ENCODE measurements around the gene ABCB11. TPM values are rescaled to one million over a fixed set of nuclear protein-coding genes. Genes with fewer than 3 reads are reported as not detected.
A peak's percentile ranks its signal among the peaks of the same experiment; 100 is the strongest.

ABCB11 gene
- total and polyA plus RNA-seq, 9 of the 15 experiments (the other 6 are each of a cell fraction or from before 2014, with no cell fraction given): 0.04 to 0.51 (median 0.10) TPM; not detected in 1

DNA sequence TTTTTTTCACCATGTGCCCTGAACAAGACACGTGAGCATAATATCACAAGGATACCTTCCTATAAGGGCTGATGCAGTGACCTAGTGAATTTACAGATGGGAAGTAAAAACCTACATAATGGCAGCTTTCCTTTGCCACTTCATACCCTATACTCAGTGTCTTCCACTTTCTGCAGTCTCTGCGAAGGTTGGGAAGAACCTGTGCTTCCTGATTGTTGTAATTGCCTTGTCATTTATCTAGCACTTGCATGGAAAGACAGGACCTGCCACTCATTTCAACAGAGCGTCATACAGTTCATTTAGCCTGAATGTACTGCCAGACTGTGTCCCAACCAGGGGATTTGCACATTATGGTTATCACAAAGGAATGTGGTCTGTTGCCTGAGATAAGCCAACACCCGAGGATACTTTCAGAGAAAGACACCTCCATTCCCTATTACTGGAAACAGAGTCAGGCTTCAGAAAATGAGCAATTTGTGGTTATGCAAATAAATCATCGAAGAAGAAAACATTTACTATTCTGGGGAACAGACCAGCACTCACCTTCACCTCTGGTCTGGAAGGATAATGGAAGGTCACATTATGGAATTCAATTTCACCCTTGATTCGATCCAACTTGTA lies 55.0 kb downstream of the ABCB11 start (continued):
- TF ChIP-seq, protein P1, sequence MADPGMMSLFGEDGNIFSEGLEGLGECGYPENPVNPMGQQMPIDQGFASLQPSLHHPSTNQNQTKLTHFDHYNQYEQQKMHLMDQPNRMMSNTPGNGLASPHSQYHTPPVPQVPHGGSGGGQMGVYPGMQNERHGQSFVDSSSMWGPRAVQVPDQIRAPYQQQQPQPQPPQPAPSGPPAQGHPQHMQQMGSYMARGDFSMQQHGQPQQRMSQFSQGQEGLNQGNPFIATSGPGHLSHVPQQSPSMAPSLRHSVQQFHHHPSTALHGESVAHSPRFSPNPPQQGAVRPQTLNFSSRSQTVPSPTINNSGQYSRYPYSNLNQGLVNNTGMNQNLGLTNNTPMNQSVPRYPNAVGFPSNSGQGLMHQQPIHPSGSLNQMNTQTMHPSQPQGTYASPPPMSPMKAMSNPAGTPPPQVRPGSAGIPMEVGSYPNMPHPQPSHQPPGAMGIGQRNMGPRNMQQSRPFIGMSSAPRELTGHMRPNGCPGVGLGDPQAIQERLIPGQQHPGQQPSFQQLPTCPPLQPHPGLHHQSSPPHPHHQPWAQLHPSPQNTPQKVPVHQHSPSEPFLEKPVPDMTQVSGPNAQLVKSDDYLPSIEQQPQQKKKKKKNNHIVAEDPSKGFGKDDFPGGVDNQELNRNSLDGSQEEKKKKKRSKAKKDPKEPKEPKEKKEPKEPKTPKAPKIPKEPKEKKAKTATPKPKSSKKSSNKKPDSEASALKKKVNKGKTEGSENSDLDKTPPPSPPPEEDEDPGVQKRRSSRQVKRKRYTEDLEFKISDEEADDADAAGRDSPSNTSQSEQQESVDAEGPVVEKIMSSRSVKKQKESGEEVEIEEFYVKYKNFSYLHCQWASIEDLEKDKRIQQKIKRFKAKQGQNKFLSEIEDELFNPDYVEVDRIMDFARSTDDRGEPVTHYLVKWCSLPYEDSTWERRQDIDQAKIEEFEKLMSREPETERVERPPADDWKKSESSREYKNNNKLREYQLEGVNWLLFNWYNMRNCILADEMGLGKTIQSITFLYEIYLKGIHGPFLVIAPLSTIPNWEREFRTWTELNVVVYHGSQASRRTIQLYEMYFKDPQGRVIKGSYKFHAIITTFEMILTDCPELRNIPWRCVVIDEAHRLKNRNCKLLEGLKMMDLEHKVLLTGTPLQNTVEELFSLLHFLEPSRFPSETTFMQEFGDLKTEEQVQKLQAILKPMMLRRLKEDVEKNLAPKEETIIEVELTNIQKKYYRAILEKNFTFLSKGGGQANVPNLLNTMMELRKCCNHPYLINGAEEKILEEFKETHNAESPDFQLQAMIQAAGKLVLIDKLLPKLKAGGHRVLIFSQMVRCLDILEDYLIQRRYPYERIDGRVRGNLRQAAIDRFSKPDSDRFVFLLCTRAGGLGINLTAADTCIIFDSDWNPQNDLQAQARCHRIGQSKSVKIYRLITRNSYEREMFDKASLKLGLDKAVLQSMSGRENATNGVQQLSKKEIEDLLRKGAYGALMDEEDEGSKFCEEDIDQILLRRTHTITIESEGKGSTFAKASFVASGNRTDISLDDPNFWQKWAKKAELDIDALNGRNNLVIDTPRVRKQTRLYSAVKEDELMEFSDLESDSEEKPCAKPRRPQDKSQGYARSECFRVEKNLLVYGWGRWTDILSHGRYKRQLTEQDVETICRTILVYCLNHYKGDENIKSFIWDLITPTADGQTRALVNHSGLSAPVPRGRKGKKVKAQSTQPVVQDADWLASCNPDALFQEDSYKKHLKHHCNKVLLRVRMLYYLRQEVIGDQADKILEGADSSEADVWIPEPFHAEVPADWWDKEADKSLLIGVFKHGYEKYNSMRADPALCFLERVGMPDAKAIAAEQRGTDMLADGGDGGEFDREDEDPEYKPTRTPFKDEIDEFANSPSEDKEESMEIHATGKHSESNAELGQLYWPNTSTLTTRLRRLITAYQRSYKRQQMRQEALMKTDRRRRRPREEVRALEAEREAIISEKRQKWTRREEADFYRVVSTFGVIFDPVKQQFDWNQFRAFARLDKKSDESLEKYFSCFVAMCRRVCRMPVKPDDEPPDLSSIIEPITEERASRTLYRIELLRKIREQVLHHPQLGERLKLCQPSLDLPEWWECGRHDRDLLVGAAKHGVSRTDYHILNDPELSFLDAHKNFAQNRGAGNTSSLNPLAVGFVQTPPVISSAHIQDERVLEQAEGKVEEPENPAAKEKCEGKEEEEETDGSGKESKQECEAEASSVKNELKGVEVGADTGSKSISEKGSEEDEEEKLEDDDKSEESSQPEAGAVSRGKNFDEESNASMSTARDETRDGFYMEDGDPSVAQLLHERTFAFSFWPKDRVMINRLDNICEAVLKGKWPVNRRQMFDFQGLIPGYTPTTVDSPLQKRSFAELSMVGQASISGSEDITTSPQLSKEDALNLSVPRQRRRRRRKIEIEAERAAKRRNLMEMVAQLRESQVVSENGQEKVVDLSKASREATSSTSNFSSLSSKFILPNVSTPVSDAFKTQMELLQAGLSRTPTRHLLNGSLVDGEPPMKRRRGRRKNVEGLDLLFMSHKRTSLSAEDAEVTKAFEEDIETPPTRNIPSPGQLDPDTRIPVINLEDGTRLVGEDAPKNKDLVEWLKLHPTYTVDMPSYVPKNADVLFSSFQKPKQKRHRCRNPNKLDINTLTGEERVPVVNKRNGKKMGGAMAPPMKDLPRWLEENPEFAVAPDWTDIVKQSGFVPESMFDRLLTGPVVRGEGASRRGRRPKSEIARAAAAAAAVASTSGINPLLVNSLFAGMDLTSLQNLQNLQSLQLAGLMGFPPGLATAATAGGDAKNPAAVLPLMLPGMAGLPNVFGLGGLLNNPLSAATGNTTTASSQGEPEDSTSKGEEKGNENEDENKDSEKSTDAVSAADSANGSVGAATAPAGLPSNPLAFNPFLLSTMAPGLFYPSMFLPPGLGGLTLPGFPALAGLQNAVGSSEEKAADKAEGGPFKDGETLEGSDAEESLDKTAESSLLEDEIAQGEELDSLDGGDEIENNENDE (IDR thresholded peaks at IDR 0.05; ENCODE audit: low read depth, low read length): no peak
- peak; percentile 40; the same call in 1 of the 2 replicates for TF ChIP-seq NR2C2 (CRISPR knock-in tag; IDR thresholded peaks at IDR 0.05)
- peak; percentile 5; the same call in 1 of the 2 replicates for TF ChIP-seq NR2C2 (tag; IDR thresholded peaks at IDR 0.05)
- TF ChIP-seq, protein P2, sequence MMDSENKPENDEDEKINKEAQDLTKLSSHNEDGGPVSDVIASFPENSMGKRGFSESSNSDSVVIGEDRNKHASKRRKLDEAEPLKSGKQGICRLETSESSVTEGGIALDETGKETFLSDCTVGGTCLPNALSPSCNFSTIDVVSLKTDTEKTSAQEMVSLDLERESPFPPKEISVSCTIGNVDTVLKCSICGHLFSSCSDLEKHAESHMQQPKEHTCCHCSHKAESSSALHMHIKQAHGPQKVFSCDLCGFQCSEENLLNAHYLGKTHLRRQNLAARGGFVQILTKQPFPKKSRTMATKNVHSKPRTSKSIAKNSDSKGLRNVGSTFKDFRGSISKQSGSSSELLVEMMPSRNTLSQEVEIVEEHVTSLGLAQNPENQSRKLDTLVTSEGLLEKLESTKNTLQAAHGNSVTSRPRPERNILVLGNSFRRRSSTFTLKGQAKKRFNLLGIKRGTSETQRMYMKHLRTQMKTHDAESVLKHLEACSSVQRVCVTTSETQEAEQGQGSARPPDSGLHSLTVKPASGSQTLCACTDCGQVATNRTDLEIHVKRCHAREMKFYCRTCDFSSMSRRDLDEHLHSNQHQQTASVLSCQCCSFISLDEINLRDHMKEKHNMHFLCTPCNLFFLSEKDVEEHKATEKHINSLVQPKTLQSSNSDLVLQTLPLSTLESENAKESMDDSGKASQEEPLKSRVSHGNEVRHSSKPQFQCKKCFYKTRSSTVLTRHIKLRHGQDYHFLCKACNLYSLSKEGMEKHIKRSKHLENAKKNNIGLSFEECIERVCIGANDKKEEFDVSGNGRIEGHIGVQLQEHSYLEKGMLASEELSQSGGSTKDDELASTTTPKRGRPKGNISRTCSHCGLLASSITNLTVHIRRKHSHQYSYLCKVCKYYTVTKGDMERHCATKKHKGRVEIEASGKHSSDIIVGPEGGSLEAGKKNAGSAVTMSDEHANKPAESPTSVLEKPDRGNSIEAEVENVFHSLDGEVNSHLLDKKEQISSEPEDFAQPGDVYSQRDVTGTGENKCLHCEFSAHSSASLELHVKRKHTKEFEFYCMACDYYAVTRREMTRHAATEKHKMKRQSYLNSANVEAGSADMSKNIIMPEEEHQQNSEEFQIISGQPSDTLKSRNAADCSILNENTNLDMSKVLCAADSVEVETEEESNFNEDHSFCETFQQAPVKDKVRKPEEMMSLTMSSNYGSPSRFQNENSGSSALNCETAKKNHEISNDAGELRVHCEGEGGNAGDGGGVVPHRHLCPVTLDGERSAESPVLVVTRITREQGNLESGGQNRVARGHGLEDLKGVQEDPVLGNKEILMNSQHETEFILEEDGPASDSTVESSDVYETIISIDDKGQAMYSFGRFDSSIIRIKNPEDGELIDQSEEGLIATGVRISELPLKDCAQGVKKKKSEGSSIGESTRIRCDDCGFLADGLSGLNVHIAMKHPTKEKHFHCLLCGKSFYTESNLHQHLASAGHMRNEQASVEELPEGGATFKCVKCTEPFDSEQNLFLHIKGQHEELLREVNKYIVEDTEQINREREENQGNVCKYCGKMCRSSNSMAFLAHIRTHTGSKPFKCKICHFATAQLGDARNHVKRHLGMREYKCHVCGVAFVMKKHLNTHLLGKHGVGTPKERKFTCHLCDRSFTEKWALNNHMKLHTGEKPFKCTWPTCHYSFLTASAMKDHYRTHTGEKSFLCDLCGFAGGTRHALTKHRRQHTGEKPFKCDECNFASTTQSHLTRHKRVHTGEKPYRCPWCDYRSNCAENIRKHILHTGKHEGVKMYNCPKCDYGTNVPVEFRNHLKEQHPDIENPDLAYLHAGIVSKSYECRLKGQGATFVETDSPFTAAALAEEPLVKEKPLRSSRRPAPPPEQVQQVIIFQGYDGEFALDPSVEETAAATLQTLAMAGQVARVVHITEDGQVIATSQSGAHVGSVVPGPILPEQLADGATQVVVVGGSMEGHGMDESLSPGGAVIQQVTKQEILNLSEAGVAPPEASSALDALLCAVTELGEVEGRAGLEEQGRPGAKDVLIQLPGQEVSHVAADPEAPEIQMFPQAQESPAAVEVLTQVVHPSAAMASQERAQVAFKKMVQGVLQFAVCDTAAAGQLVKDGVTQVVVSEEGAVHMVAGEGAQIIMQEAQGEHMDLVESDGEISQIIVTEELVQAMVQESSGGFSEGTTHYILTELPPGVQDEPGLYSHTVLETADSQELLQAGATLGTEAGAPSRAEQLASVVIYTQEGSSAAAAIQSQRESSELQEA (IDR thresholded peaks at IDR 0.05; ENCODE audit: low read depth): no peak
- TF ChIP-seq PHB2 (IDR thresholded peaks at IDR 0.05; ENCODE audit: low read depth): peak; percentile 97
- no peak for TF ChIP-seq SMARCA5 (IDR thresholded peaks at IDR 0.05)
- TF ChIP-seq ZKSCAN8 (CRISPR knock-in tag; IDR thresholded peaks at IDR 0.05): peak; percentile 63; the same call in 1 of the 2 replicates
- no peak for TF ChIP-seq CREBBP (IDR thresholded peaks at IDR 0.05; ENCODE audit: low read depth, low read length)
